GM23248 (cell line): ENCODE data around the gene SAMSN1.

Experiments used
- EZH2 ChIP-seq: fragments of 200-600 bp; sonication (generic); IDR thresholded peaks from 2 replicates; pipeline ENCODE4 v1.6.1; 2018; ENCODE audit warnings: antibody characterized with exemption, mild to moderate bottlenecking; ENCODE audit not compliant: insufficient read depth, poor library complexity, severe bottlenecking
- EZH2phosphoT487 ChIP-seq: fragments of 200-600 bp; sonication (generic); IDR thresholded peaks from 2 replicates; pipeline ENCODE4 v1.6.1; 2018; ENCODE audit warnings: antibody characterized with exemption, moderate library complexity, mild to moderate bottlenecking, low read depth; ENCODE audit not compliant: insufficient read depth

DNA sequence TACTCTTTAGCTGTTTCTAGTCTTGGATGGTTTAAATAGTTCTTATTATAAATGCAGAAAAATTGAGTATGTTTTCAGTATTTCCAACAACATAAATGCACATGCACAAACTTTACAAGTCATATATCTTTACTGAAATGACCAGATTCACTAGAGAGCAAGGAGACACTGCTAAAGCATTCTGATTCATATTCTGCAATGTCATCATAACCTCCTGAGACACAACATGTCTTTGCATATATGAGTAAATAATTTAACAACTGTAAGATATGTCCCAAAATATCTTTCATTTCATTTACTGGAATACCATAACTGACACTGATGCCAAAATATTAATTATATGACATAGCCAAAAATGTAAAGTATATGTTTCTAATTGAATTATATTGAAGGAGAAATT, 16.8 kb upstream of the SAMSN1 start:
- TF ChIP-seq EZH2 (no peak), EZH2phosphoT487 (no peak)
